Measurements from ENCODE around the gene CMIP.

DNA sequence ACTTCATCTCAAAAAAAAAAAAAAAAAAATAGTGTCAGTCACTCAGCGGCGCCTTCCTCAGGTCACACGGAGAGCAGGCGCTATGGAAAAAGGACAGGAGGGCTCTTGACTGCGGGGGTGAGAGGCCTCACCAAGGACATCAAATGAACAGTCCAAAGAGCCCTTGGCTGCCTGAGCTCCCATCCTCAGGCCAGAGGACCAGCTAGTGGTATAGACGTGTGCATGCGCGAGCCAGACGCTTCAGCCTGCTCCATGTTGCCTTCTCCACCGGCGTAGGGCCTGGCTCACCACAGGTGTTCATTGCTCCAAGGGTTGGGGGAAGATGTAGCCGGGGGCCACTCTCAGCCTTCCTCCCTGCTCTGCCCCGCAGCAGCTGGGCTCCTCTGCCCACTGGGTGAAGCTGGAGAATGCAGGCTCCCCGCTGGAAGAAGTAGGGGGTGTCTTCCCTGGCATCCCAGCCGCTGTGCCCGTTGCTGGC, 268.7 kb downstream of the CMIP start:
- TF ChIP-seq, protein P1, sequence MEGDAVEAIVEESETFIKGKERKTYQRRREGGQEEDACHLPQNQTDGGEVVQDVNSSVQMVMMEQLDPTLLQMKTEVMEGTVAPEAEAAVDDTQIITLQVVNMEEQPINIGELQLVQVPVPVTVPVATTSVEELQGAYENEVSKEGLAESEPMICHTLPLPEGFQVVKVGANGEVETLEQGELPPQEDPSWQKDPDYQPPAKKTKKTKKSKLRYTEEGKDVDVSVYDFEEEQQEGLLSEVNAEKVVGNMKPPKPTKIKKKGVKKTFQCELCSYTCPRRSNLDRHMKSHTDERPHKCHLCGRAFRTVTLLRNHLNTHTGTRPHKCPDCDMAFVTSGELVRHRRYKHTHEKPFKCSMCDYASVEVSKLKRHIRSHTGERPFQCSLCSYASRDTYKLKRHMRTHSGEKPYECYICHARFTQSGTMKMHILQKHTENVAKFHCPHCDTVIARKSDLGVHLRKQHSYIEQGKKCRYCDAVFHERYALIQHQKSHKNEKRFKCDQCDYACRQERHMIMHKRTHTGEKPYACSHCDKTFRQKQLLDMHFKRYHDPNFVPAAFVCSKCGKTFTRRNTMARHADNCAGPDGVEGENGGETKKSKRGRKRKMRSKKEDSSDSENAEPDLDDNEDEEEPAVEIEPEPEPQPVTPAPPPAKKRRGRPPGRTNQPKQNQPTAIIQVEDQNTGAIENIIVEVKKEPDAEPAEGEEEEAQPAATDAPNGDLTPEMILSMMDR (IDR thresholded peaks at IDR 0.05) = no peak
- TF ChIP-seq POLR2A (IDR thresholded peaks at IDR 0.05) = no peak

Data from Peyer's patch (tissue), 4 donors.